ENCODE data around the gene SRC.

SRC gene

GRCh38 chr20:37418591-37419109, 72.7 kb downstream of the SRC start:
- H2AFZ ChIP-seq (ENCODE audit: low read length) = no peak overlapping the region
- H3K4me3 ChIP-seq (ENCODE audit: low read depth, low read length, poor library complexity, severe bottlenecking) = no peak overlapping the region
- H3K9ac ChIP-seq (ENCODE audit: low read length) = no peak overlapping the region
- H3K79me2 ChIP-seq (ENCODE audit: insufficient read depth, low read length) = no peaks in the 10 kb centered on the region
- no peaks in the 10 kb centered on the region for H4K20me1 ChIP-seq (ENCODE audit: insufficient read depth, low read length)
- TF ChIP-seq CTCF (IDR thresholded peaks at IDR 0.05; ENCODE audit: low read length) (no peak), EZH2 (IDR thresholded peaks at IDR 0.05; ENCODE audit: borderline replicate concordance, low read length) (no peak)
- H3K4me2 ChIP-seq (ENCODE audit: low read length) = no peak overlapping the region
- no peaks in the 10 kb centered on the region for H3K9me3 ChIP-seq (ENCODE audit: low read length)
- no peaks in the 10 kb centered on the region for H3K36me3 ChIP-seq (ENCODE audit: insufficient read depth, low read length)
- no peaks in the 10 kb centered on the region for H3K9me2 ChIP-seq (ENCODE audit: low read depth, low read length)
- H3K27ac ChIP-seq (ENCODE audit: low read depth, low read length, poor library complexity, severe bottlenecking) = no peak overlapping the region
- H3F3A ChIP-seq (ENCODE audit: insufficient read depth, low read length) = no peaks in the 10 kb centered on the region
- H3K4me1 ChIP-seq (ENCODE audit: insufficient read depth, low read length, severe bottlenecking) = no peaks in the 10 kb centered on the region
- no peaks in the 10 kb centered on the region for H3K27me3 ChIP-seq (ENCODE audit: insufficient read depth, low read length)

GRCh38 chr20:37419307-37419706, 73.4 kb downstream of the SRC start:
- Histone ChIP-seq H3K79me2 (ENCODE audit: insufficient read depth, low read length) (no peaks in the 10 kb centered on the region), H2AFZ (ENCODE audit: low read length) (no peak overlapping the region), H3K9ac (ENCODE audit: low read length) (no peak overlapping the region), H3K4me2 (ENCODE audit: low read length) (no peak overlapping the region), H4K20me1 (ENCODE audit: insufficient read depth, low read length) (no peaks in the 10 kb centered on the region), H3K4me3 (ENCODE audit: low read depth, low read length, poor library complexity, severe bottlenecking) (no peak overlapping the region), H3K4me1 (ENCODE audit: insufficient read depth, low read length, severe bottlenecking) (no peaks in the 10 kb centered on the region), H3K27me3 (ENCODE audit: insufficient read depth, low read length) (no peaks in the 10 kb centered on the region), H3K9me2 (ENCODE audit: low read depth, low read length) (no peaks in the 10 kb centered on the region), H3F3A (ENCODE audit: insufficient read depth, low read length) (no peaks in the 10 kb centered on the region), H3K27ac (ENCODE audit: low read depth, low read length, poor library complexity, severe bottlenecking) (no peak overlapping the region), H3K36me3 (ENCODE audit: insufficient read depth, low read length) (no peaks in the 10 kb centered on the region), H3K9me3 (ENCODE audit: low read length) (no peaks in the 10 kb centered on the region)
- TF ChIP-seq EZH2 (IDR thresholded peaks at IDR 0.05; ENCODE audit: borderline replicate concordance, low read length) = no peak
- TF ChIP-seq CTCF (IDR thresholded peaks at IDR 0.05; ENCODE audit: low read length) = no peak

- H3K4me1 ChIP-seq (ENCODE audit: insufficient read depth, low read length, severe bottlenecking) = no peaks in the 10 kb centered on the region
- no peak overlapping the region for H3K4me2 ChIP-seq (ENCODE audit: low read length)
- no peaks in the 10 kb centered on the region for H3F3A ChIP-seq (ENCODE audit: insufficient read depth, low read length)
- no peak overlapping the region for H2AFZ ChIP-seq (ENCODE audit: low read length)
- H3K79me2 ChIP-seq (ENCODE audit: insufficient read depth, low read length) = no peaks in the 10 kb centered on the region
- H3K4me3 ChIP-seq (ENCODE audit: low read depth, low read length, poor library complexity, severe bottlenecking) = no peak overlapping the region
- no peaks in the 10 kb centered on the region for H3K9me2 ChIP-seq (ENCODE audit: low read depth, low read length)
- H4K20me1 ChIP-seq (ENCODE audit: insufficient read depth, low read length) = no peaks in the 10 kb centered on the region
- H3K27me3 ChIP-seq (ENCODE audit: insufficient read depth, low read length) = no peaks in the 10 kb centered on the region
- no peaks in the 10 kb centered on the region for H3K36me3 ChIP-seq (ENCODE audit: insufficient read depth, low read length)
- TF ChIP-seq CTCF (IDR thresholded peaks at IDR 0.05; ENCODE audit: low read length) = no peak
- TF ChIP-seq EZH2 (IDR thresholded peaks at IDR 0.05; ENCODE audit: borderline replicate concordance, low read length) = no peak
- no peak overlapping the region for H3K27ac ChIP-seq (ENCODE audit: low read depth, low read length, poor library complexity, severe bottlenecking)
- H3K9ac ChIP-seq (ENCODE audit: low read length) = no peak overlapping the region
- no peaks in the 10 kb centered on the region for H3K9me3 ChIP-seq (ENCODE audit: low read length)
Measured at GRCh38 chr20:37419774-37420542, 74.0 kb downstream of the SRC start.

Measured in OCI-LY1 (cell line).